Dedifferentiated amniotic fluid mesenchymal stem cell (primary cell): ENCODE data around the gene FAM222A.

ENCODE experiments used
- DNase-seq: peaks from one replicate; pipeline ENCODE4 v3.0.0-alpha.2; 2016; ENCODE audit errors: extremely low spot score

The FAM222A gene

GRCh38 chr12:109760031-109760929, 46.7 kb downstream of the FAM222A start:
- DNase-seq, result no peak

- no peak for DNase-seq
These were observed 47.6 kb downstream of the FAM222A start for GRCh38 chr12:109760930-109761921.

- no peak for DNase-seq
These were observed 48.5 kb downstream of the FAM222A start for GRCh38 chr12:109762071-109762672.

GRCh38 chr12:109762673-109763191, 49.1 kb downstream of the FAM222A start:
- DNase-seq, result no peak

- DNase-seq, result peak; percentile 14
These were observed 49.7 kb downstream of the FAM222A start for GRCh38 chr12:109763201-109763841.

DNA sequence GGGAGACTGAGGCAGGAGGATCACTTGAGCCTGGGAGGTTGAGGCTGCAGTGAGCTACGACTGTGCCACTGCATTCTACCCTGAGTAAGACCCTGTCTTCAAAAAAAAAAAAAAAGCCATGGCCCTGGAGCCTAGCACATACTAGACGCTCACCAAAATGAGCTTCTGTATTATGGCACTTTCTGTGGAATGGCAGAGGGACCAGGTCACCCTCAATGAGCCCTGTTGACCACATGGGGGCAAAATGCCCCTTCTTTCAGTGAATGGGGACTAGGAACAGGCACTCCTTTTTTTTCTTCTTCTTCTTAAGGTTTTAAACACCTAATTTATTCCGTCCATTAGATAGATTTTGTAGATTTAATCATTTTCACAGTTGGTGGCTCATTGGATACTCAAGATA, 50.5 kb downstream of the FAM222A start:
- DNase-seq, result no peak

DNA sequence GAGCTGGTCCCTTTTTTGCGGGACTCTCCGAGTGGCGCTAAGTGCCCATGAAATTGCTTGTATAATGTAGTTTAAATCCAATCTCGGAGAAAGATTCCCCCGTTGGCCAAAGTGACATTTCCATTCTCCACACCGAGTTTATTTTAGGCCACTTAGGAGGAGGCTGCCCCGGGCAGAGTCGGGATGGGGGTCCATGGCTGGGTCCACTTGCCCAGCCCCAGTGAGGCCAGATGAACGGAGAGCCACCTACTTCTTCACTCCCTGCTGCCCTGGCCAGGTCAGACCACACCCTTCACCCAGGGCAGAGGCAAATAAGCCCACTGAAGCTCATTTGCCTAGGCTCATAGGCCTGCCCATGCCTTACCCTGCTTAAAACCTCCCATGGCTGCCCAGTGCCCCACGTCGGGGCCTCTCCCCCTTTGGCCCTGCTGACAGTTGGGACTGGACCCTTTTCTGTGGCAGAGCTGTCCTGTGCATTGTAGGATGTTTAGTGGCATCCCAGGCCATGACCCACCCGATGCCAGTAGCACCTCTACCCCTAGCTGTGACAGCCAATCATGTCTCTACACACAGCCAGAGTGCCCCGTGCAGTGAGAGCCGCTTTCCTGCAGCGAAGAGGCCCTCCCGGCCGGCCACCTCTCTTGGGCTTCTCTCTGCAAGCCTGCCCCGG, 51.3 kb downstream of the FAM222A start:
- DNase-seq, result no peak

DNA sequence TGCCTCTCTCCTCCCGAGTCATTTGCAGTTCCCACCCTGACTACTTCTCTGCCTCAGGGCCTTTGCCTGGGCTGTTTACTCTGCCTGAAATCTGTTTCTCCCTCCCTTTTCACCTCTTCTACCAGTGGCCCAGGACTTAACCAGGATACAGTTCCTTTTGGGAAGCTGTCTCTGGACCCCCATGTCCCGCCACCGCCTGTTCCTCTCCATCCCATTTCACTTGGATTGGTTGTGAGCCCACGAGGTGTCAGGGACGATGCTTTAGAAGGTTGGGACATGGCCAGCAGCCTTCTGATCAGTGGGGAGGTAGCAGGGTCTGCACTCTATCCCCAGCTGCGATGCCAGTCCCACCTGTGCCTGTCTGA, 51.8 kb downstream of the FAM222A start:
- no peak for DNase-seq

DNA sequence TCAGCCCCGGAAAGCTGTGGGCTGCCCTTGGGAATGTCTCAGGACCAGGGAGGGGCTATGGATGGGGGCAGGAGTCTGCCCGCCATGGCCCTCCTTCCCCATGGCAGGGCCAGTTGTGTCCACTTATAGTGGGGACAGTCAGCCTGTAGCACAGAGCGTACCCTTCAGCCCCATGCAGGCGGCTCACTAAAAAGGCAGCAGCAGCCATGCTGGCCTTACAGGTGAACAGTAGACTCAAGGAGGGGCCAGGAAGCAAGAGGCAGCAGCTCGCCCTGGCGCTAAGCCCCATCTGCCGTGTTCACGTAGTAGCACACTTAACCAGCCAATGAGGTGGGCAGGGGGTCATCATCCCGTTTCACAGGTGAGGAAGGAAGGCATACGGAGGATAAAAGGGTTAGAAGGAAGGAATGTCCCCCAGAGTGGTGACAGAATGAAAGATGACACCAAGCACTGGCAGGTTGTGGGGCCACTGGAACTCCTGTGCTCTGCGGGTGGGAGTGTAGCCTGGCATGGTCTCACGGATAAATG, 52.7 kb downstream of the FAM222A start:
- no peak for DNase-seq

- no peak for DNase-seq
These were observed 53.8 kb downstream of the FAM222A start for GRCh38 chr12:109767456-109767855.

GRCh38 chr12:109767991-109768900, 54.6 kb downstream of the FAM222A start:
- no peak for DNase-seq

- no peak for DNase-seq
These were observed 55.5 kb downstream of the FAM222A start for GRCh38 chr12:109768901-109769670.

DNA sequence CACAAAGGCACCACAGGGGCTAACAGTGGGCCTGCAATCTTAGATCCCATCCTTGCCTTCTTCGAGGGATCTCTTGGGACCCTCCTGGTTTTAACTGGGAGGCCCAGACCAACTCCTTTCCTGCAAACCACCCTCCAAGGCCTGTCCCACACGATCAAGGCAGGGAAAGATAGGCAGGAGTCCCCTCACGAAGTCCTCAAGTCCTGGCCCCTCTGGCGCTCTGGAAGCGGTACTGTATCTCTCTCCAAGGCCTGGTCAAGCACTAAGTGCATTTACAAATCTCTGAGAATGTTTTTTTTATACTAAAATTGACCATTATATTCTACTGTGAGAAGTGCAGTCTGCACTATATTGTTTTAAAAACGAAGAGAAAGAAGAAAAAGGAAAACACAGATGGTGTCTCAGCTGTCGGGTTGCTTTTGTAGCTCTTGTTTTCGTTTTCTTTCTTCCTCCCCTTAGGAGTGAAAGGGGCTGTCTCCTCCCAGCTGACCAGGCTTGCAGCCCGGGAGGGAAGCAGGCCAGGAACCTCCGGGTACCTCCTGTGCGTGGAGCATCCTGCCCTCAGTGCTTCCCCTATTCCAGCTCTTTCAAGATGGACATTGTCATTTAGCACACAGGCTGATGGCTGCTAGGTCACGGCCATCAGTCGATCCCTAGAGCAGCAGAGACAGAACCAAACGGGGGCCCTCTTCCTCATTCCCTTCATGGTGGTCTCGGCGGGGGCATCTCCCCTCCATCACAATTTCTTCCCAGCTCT, 56.7 kb downstream of the FAM222A start:
- no peak for DNase-seq

DNA sequence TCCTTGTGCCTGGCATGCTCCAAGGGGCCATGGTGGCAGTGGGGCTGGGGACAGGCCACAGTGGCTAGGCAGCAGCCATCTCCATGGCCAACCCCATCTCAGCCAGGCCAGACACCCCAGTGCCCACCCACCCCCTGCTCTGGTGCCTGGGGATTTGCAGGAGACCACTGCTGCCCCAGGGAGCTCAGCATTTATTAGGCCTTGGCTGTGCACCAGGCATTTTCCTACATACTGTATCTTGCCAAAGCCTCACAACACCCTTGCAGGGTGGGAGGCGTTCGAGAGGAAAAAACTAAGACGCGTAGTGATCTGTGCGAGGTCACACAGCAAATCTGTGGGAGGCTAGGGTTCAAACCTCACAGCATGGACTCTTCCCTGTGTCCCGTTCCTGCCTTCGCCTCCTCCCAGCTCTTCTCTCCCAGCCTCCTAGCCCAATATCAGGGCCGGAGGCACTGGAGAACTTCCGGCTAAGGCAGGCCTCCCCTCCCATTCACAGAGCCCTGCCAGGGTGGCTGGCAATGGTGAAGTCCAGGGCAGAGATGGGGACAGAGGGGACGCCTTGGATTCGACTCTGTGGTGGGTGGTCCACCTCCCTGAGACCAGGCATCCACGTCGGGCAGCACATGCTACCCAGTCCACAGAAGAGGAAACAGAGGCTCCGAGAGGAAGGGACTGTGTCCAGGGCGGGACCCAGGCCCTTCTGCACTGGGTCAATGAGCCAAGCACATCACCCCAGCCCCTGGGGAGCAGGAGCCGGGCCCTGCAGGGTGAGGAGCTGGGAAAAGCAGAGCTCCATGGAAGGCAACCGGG, 57.4 kb downstream of the FAM222A start:
- DNase-seq, result no peak

GRCh38 chr12:109771746-109772621, 58.4 kb downstream of the FAM222A start:
- no peak for DNase-seq
